MCF 10A (cell line): ENCODE results near the gene MUC5AC. TPM values are rescaled to one million over a fixed set of nuclear protein-coding genes. Genes with fewer than 3 reads are reported as not detected.

Source experiments
- BruUV-seq: library from RNA; stranded (reverse); fragments of 400-500 nt; replicated peaks from 2 replicates; lab custom pipeline; 2021; lab: Mats Ljungman, UMichigan
- CTCF ChIA-PET: fragments of 300-600 bp; sonication (Branson Sonifier 250); formaldehyde crosslinking; extraction: SDS; loops from one replicate; lab custom pipeline; 2021; ENCODE audit warnings: antibody characterized with exemption, inconsistent platforms; lab: Yijun Ruan, JAX
- POLR2A ChIA-PET: fragments of 300-600, 350-650 bp; sonication (Branson Sonifier 250); formaldehyde crosslinking; extraction: SDS; loops from one replicate; lab custom pipeline; 2020; ENCODE audit warnings: antibody characterized with exemption, inconsistent platforms; lab: Yijun Ruan, JAX
- DNase-seq: peaks from one replicate; pipeline ENCODE4 v3.0.0-alpha.2; 2018; ENCODE audit not compliant: unreplicated experiment
- H3K27ac Mint-ChIP-seq: one replicate; pipeline ENCODE4 v1.8.0; 2022; ENCODE audit warnings: mild to moderate bottlenecking, low read depth, mixed read lengths; ENCODE audit not compliant: unreplicated experiment
- H3K27me3 Mint-ChIP-seq: one replicate; pipeline ENCODE4 v1.8.0; 2022; ENCODE audit warnings: mixed read lengths; ENCODE audit not compliant: insufficient read depth, unreplicated experiment
- H3K36me3 Mint-ChIP-seq: one replicate; pipeline ENCODE4 v1.8.0; 2022; ENCODE audit warnings: mild to moderate bottlenecking, moderate library complexity, mixed read lengths; ENCODE audit not compliant: insufficient read depth, unreplicated experiment
- H3K4me1 Mint-ChIP-seq: one replicate; pipeline ENCODE4 v1.8.0; 2022; ENCODE audit warnings: mixed read lengths; ENCODE audit not compliant: insufficient read depth, unreplicated experiment
- H3K4me3 Mint-ChIP-seq: one replicate; pipeline ENCODE4 v1.8.0; 2022; ENCODE audit warnings: mild to moderate bottlenecking, moderate library complexity, mixed read lengths; ENCODE audit not compliant: unreplicated experiment
- H3K9me3 Mint-ChIP-seq: one replicate; pipeline ENCODE4 v1.8.0; 2022; ENCODE audit warnings: mixed read lengths; ENCODE audit not compliant: unreplicated experiment
- CTCF ChIP-seq: fragments of 200-600 bp; IDR thresholded peaks from one replicate; pipeline ENCODE4 v1.8.0; 2022; ENCODE audit warnings: antibody characterized with exemption, mild to moderate bottlenecking; ENCODE audit not compliant: unreplicated experiment
- intact Hi-C: fragments of 100-400 bp; cut with micrococcal nuclease; formaldehyde crosslinking; loops from 2 replicates; pipeline ENCODE4 v1.14.1; 2022
- total RNA-seq: library from RNA; stranded (reverse); gene quantifications from 2 replicates; pipeline ENCODE4 v1.2.3, GENCODE V29; 2022

Gene MUC5AC
- total RNA-seq, 1 experiment from 2014 or later = not detected

GRCh38 chr11:1109918-1110705, 47.6 kb upstream of the MUC5AC start:
- Mint-ChIP-seq H3K27me3 (peaks cover 7% of the 10 kb centered on the region), H3K4me1 (peaks cover 6% of the 10 kb centered on the region), H3K4me3 (no peak overlapping the region), H3K9me3 (no peaks in the 10 kb centered on the region), H3K36me3 (no peaks in the 10 kb centered on the region), H3K27ac (no peak overlapping the region)
- CTCF ChIA-PET = interaction anchor here (0.6 kb wide), 1 partner anchor 467 kb away, joined by 5 read pairs; no protein-coding TSS in a partner anchor
- intact Hi-C loops = loop anchor here (5.0 to 10.0 kb wide), 2 partner anchors 95 to 407 kb away; no protein-coding TSS in a partner anchor
- POLR2A ChIA-PET = no interaction called here
- no peak for DNase-seq
- no peak for TF ChIP-seq CTCF
- no TSS peak for BruUV-seq

GRCh38 chr11:1111545-1112212, 46.1 kb upstream of the MUC5AC start:
- DNase-seq = no peak
- peaks cover 6% of the 10 kb centered on the region for H3K4me1 Mint-ChIP-seq
- CTCF ChIA-PET = no interaction called here
- TF ChIP-seq CTCF = no peak
- H3K9me3 Mint-ChIP-seq = no peaks in the 10 kb centered on the region
- no TSS peak for BruUV-seq
- POLR2A ChIA-PET = no interaction called here
- H3K27ac Mint-ChIP-seq = no peak overlapping the region
- peaks cover 18% of the 10 kb centered on the region for H3K27me3 Mint-ChIP-seq
- no peaks in the 10 kb centered on the region for H3K36me3 Mint-ChIP-seq
- intact Hi-C loops = loop anchor here (5.0 to 10.0 kb wide), 2 partner anchors 93 to 406 kb away; no protein-coding TSS in a partner anchor
- H3K4me3 Mint-ChIP-seq = no peak overlapping the region

GRCh38 chr11:1112351-1113191, 45.2 kb upstream of the MUC5AC start:
- BruUV-seq = no TSS peak
- H3K36me3 Mint-ChIP-seq = no peaks in the 10 kb centered on the region
- H3K4me3 Mint-ChIP-seq = no peak overlapping the region
- CTCF ChIA-PET = no interaction called here
- intact Hi-C loops = loop anchor here (5.0 to 10.0 kb wide), 2 partner anchors 92 to 405 kb away; no protein-coding TSS in a partner anchor
- H3K27me3 Mint-ChIP-seq = peaks cover 23% of the 10 kb centered on the region
- peaks cover 6% of the 10 kb centered on the region for H3K4me1 Mint-ChIP-seq
- POLR2A ChIA-PET = interaction anchor here (0.6 kb wide), 1 partner anchor 18 kb away, joined by 3 read pairs; no protein-coding TSS in a partner anchor
- TF ChIP-seq CTCF = no peak
- no peak overlapping the region for H3K27ac Mint-ChIP-seq
- DNase-seq = no peak
- no peaks in the 10 kb centered on the region for H3K9me3 Mint-ChIP-seq
